Stimulated activated CD4-positive, alpha-beta T cell treated with anti-CD3 and anti-CD28 coated beads, TNF-alpha, amount 100 ng/mL, for 1 hour (primary cell): ENCODE data around the gene FBXL15.
"Not testable (repeated sequence)": the region's sequence is repeated elsewhere in the genome, so short reads cannot be mapped to it uniquely, and the experiment has no call there.

Experiments used
- DNase-seq, 3 donors: peaks; one replicate each; pipeline ENCODE4 v3.0.0-alpha.2; 2020; ENCODE audit warnings: low read depth in 3 of 3, low spot score in 1 of 3

Gene FBXL15

GRCh38 chr10:102452672-102453340 is 32.2 kb downstream of the FBXL15 start:
- DNase-seq: no peak

GRCh38 chr10:102453502-102453901 is 32.9 kb downstream of the FBXL15 start:
- no peak for DNase-seq

- DNase-seq: not testable (repeated sequence)
Measured at GRCh38 chr10:102454662-102455487, 34.2 kb downstream of the FBXL15 start.

GRCh38 chr10:102455893-102456471 is 35.3 kb downstream of the FBXL15 start:
- DNase-seq: no peak

GRCh38 chr10:102457591-102458150 is 37.0 kb downstream of the FBXL15 start:
- DNase-seq: no peak

- no peak for DNase-seq
Measured at GRCh38 chr10:102458656-102459055, 38.0 kb downstream of the FBXL15 start.

- DNase-seq: no peak
Measured at GRCh38 chr10:102460836-102461186, 40.2 kb downstream of the FBXL15 start.

GRCh38 chr10:102461187-102462054 is 40.8 kb downstream of the FBXL15 start:
- peak; percentile 88 to 91 (median 88) for DNase-seq

- no peak for DNase-seq
Measured at GRCh38 chr10:102462512-102463054, 41.9 kb downstream of the FBXL15 start.

- no peak for DNase-seq
Measured at GRCh38 chr10:102463983-102464382, 43.3 kb downstream of the FBXL15 start.

- DNase-seq: no peak
Measured at GRCh38 chr10:102465466-102465865, 44.8 kb downstream of the FBXL15 start.

- DNase-seq: no peak
Measured at GRCh38 chr10:102467318-102467717, 46.7 kb downstream of the FBXL15 start.

GRCh38 chr10:102467971-102468438 is 47.4 kb downstream of the FBXL15 start:
- DNase-seq: no peak

- no peak for DNase-seq
Measured at GRCh38 chr10:102468683-102469082, 48.0 kb downstream of the FBXL15 start.

- DNase-seq: no peak
Measured at GRCh38 chr10:102470579-102471546, 50.2 kb downstream of the FBXL15 start.
